GM18858 (cell line): ENCODE data around the gene COX7A1.

Source experiments
- ATAC-seq: cut with Tn5 transposase; IDR thresholded peaks from one replicate; pipeline ENCODE4 v1.9.1; 2021; ENCODE audit not compliant: unreplicated experiment

Gene COX7A1

DNA sequence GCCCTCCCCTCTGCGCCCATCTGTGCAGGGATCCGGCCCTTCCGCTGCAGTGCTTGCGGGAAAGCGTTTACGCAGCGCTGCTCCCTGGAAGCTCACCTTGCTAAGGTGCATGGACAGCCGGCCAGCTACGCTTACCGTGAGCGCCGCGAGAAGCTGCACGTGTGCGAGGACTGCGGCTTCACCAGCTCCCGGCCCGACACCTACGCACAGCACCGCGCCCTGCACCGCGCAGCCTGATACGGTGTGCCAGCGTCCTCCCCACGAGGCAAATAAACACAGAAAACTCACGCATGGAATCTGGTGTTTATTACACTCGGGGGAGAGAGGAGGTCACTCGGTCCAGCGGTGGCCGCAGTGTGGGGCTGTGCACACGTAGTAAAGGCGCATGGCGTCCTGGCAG lies 38.8 kb downstream of the COX7A1 start:
- ATAC-seq = no peak

DNA sequence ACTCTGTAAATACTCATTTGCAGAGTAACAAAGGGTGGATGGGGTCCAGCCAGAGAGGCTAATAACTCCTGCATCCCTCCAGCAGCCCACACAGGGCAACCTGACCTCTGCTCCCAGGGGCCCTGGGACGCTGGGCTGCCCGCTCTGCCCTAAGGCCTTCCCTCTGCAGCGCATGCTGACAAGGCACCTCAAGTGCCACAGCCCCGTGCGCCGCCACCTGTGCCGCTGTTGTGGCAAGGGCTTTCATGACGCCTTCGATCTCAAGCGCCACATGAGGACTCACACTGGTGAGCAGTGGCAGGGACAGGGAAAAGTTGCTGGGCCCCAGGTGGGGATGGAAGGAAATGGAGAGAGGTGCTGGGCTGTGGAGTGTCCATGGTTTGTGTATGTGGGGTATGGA lies 39.6 kb downstream of the COX7A1 start:
- no peak for ATAC-seq

DNA sequence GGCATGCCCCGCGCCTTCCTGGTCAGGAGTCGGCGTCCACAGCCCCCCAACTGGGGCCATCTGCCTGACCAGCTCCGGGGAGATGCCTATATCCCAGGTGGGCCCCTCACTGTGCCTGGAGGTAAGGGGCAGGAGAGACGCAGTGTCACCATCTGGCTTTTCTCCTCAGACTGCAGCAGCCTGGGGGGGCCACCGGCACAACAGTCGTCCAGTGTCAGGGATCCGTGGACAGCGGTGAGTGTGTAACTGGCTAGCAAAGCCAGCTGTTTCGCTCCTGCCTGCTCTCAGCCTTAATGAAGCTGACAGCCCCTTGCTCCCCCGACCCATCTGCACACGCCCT lies 41.1 kb downstream of the COX7A1 start:
- no peak for ATAC-seq

DNA sequence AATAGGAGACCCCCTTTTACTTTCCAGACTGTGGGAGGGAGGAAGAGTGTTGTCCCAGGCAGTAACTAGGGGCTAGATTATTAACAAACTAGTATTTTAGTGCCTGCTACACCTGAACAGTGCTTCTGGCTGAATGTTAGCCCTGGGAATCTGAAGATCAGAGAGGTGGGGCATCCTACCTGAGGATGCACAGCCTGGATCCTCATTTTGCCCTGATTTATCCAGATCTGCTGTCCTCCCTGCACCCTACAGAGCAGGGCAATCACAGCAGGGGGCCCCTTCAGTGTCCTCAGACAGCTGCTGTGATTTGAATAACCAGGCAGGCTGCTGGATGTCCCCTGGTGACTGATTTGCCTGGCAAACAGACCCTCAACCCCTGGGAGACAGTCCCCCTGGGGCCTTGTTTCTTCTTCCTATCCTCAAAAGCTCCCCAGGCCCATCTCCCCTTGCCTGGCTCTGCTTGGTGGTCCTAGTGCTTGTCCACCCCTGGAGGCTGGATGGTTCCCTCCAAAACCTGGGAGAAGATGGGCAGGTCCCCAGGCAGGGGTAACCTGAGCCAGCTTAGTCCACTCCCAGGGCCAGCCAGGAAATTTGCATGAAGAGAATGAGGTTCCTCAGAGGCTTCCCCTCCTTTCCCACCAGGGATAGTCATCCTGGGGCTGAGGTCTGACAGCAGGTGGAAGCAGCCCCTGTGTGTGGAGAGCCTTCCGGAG lies 41.6 kb downstream of the COX7A1 start, which contains the start of gene OVOL3:
Gene OVOL3, plus strand, starts transcription at position 657 of the 713 bp plus-strand sequence. CDS start 60 bp downstream, outside the sequence.
- ATAC-seq = no peak

DNA sequence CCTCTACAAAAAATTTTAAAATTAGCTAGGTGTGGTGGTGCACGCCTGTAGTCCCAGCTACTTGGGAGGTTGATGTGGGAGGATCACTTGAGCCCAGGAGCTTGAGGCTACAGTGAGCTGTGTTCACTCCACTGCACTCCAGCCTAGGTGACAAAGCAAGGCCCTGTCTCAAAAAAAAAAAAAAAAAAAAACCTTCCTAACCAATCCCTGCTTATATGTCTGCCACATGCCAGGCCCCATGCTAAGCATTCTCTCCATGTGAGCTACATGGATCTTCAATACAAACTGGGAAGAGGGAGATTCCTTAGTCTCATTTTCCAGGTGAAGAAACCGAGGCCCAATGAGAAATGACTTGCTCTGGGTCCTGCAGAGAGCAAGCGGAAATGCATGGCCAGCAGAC lies 43.6 kb downstream of the COX7A1 start:
- no peak for ATAC-seq

DNA sequence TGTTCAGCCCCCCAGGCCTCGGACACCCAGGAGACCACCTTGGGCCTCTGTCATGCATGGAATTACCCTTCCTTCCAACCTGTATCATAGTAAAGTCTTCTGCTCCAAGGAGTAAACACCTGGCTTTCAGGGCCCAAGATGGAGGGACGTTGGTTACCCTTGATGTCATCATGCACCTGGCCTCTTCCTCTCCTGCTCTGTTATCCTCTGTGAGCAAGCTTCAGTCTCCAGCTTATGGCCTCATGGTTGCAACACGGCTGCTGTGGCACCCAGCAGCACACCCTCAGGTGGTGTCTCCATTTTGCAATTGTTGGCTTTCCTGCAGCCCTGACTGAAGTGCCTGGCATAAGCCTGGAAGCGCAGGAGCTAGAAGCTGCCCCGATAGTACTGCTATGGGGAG lies 45.3 kb downstream of the COX7A1 start:
- no peak for ATAC-seq

DNA sequence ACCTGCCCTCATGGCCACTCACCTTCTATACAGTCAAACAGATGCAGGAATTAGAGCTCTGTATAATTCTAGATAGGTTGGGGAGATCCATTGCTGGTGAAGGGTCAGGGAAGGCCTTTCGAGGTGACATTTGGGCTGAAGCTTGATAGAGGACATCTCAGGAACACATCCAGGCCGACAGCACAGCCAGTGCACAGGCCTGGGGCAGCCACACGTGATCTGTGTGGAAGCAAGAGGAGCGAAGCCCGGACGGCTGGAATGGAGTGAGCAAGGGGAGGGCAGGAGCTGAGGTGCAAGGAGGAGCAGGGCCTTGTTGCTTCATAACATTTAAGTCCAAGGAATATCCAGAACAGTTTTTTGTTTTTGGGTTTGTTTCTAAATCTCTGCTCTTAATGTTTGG lies 45.8 kb downstream of the COX7A1 start:
- no peak for ATAC-seq

DNA sequence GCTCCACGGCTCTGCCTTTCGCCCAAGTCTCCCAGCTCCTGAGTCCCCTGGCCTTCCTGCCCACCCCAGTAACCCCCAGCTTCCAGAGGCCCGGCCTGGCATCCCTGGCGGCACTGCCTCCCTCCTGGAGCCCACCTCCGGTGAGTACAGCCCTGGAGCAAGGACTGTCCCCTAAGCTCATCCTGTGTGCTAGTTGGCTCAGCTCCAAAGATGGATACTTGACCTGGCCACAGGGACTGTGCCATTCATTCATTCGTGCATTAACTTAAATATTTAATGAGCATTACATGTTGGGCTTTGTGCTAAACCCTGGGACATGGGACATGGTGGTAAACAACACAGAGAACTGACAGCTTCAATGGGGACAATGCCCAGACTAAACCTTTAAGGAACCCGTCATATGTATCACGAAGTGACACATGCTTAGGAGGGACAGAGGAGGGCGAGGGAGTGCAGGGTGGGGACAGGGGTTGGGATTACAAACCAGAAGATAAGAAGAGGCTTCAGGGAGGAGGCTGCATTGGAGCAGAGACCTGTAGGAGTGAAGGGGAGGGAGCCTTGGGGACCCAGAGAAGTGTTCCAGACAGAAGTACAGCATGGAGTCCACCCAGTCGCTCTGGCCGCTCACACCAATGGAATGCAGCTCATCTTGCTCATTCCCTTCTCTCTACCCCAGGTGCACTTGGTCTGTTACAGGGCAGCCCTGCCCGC lies 48.2 kb downstream of the COX7A1 start:
- no peak for ATAC-seq

DNA sequence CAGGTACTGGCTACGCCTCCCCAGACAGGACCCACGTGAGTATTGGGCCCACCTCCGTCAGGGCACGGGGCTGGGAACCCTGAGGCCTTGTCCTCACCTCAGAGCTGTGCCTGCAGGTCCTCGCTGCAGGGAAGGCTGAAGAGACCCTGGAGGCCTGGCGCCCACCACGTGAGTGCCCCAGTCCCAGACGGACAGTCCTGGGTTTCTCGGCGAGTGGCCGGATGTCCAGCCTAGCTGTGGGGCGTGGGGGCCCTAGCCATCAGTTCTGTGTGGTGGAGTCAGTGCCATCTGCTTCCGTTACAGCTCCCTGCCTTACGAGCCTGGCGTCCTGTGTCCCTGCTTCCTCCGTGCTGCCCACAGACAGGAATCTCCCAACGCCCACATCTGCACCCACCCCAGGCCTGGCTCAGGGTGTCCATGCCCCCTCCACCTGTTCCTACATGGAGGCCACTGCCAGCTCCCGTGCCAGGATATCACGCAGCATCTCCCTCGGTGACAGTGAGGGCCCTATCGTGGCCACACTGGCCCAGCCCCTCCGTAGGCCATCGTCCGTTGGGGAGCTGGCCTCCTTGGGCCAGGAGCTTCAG lies 49.1 kb downstream of the COX7A1 start:
- no peak for ATAC-seq

DNA sequence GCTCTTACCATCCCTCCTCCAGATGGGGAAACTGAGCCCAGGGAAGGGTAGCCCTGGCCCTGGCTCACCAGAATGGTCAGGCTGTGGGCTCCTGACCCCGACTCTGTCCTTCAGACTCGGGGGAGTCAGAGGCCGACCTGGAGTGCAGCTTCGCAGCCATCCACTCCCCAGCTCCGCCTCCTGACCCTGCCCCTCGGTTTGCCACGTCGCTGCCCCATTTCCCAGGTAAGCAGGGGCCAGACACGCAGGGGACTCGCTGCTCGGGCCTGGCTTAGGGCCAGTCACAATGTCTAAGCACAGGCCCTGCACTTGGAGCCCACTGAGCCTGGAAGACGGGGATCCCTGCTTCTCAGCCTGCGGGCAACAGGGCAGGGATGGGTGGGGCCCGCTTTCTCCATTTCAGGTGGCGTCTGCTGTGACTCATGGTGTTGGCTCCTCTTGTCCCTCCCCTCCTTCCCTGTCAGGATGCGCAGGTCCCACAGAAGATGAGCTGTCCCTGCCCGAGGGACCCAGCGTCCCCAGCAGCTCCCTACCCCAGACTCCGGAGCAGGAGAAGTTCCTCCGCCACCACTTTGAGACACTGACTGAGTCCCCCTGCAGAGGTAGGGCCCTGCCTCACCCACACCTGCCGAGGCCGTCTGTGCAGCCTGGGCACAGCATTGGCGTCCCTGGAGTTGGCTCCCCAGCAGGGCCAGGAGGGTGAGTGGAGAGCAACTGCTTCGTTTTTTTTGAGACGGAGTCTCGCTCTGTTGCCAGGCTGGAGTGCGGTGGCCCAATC lies 50.5 kb downstream of the COX7A1 start:
- no peak for ATAC-seq
